Measurements from ENCODE around the gene DYSF.

GRCh38 chr2:71671895-71672825 lies 218.8 kb downstream of the DYSF start:
- TF ChIP-seq CTCF (IDR thresholded peaks at IDR 0.05) (no peak), POLR2A (IDR thresholded peaks at IDR 0.05) (no peak)

All from lower leg skin (tissue), 3 donors.